NT2/D1 (cell line): Measurements from ENCODE around the gene PHYKPL.

Experiments used
- SUZ12 ChIP-seq: IDR thresholded peaks from 2 replicates; pipeline ENCODE4 v1.6.1; 2011; ENCODE audit not compliant: insufficient read length, insufficient read depth; ENCODE audit errors: extremely low read depth
- ZNF274 ChIP-seq: IDR thresholded peaks from 2 replicates; pipeline ENCODE4 v1.6.1; 2011; ENCODE audit warnings: mild to moderate bottlenecking, low read depth, low read length

DNA sequence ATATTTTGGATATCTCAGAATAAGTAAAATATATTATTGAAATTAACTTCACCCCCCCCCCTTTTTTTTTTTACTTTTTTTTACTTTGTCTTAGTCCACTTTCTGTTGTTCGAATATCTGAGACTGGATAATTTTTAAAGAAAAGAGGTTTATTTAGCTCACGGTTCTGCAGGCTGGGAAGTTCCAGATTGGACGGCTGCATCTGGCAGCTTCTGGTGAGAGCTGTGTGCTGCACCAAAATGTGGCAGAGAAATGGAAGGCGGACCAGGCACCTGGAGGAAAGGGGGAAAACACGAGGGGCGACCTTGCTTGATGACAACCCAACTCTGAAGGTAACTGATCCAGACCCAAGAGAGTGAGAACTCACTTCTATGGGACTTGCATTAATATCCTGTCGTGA lies 39.8 kb downstream of the PHYKPL start:
- no peak for TF ChIP-seq SUZ12
- no peak for TF ChIP-seq ZNF274
